Prostate gland (tissue), 2 donors: Measurements from ENCODE around the gene CCDC177.

ENCODE experiments used
- POLR2A ChIP-seq: fragments of 450-650 bp; IDR thresholded peaks from one replicate; pipeline ENCODE4 v1.6.1; 2016; ENCODE audit warnings: antibody characterized with exemption, mild to moderate bottlenecking
- POLR2AphosphoS5 ChIP-seq: sonication (generic); formaldehyde crosslinking; IDR thresholded peaks from one replicate; pipeline ENCODE4 v1.6.1; 2017; ENCODE audit warnings: antibody characterized with exemption
- TF ChIP-seq, protein P1 (sequence below), 4 experiments: fragments of 200-600 bp in 2 of 4; fragments of 450-650 bp in 2 of 4; sonication (generic) in 2 of 4; IDR thresholded peaks; 1 replicate in 3 of 4; 2 replicates in 1 of 4; pipeline ENCODE4 v1.5.1; 2016 to 2019; ENCODE audit warnings: antibody characterized with exemption in 4 of 4, mild to moderate bottlenecking in 2 of 4, moderate library complexity in 2 of 4

- TF ChIP-seq, protein P1, sequence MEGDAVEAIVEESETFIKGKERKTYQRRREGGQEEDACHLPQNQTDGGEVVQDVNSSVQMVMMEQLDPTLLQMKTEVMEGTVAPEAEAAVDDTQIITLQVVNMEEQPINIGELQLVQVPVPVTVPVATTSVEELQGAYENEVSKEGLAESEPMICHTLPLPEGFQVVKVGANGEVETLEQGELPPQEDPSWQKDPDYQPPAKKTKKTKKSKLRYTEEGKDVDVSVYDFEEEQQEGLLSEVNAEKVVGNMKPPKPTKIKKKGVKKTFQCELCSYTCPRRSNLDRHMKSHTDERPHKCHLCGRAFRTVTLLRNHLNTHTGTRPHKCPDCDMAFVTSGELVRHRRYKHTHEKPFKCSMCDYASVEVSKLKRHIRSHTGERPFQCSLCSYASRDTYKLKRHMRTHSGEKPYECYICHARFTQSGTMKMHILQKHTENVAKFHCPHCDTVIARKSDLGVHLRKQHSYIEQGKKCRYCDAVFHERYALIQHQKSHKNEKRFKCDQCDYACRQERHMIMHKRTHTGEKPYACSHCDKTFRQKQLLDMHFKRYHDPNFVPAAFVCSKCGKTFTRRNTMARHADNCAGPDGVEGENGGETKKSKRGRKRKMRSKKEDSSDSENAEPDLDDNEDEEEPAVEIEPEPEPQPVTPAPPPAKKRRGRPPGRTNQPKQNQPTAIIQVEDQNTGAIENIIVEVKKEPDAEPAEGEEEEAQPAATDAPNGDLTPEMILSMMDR (IDR thresholded peaks at IDR 0.05): peak in 2 of 4 experiments; percentile 28 to 37
- TF ChIP-seq POLR2A: no peak
- no peak for TF ChIP-seq POLR2AphosphoS5
These were observed 26.8 kb downstream of the CCDC177 start for GRCh38 chr14:69547701-69548348.
